K562 (cell line): Measurements from ENCODE around the gene ZNF224. TPM values are rescaled to one million over a fixed set of nuclear protein-coding genes. Genes with fewer than 3 reads are reported as not detected.

Experiments used
- ARID4B ChIP-seq: sonication (generic); formaldehyde crosslinking; IDR thresholded peaks from 2 replicates; pipeline ENCODE4 v1.8.0; 2022; ENCODE audit warnings: mild to moderate bottlenecking, missing genetic modification reagents
- CREM ChIP-seq: IDR thresholded peaks from 2 replicates; pipeline ENCODE4 v1.6.1; 2014; ENCODE audit warnings: antibody characterized with exemption, low read depth
- DIDO1 ChIP-seq: fragments of 450-650 bp; IDR thresholded peaks from 2 replicates; pipeline ENCODE4 v1.6.1; 2016; ENCODE audit warnings: low read depth, missing biosample characterization, missing genetic modification characterization
- MXI1 ChIP-seq: IDR thresholded peaks from 2 replicates; pipeline ENCODE4 v1.6.1; 2011; ENCODE audit warnings: low read depth, mild to moderate bottlenecking, improper control_type of control experiment, low read length
- NCOA4 ChIP-seq: fragments of 450-650 bp; IDR thresholded peaks from 2 replicates; pipeline ENCODE4 v1.6.1; 2018; ENCODE audit warnings: mild to moderate bottlenecking; ENCODE audit not compliant: partially characterized antibody
- NRF1 ChIP-seq, 2 experiments: fragments of 450-650 bp; IDR thresholded peaks in 1 of 2; conservative IDR thresholded peaks in 1 of 2; 2 replicates each; pipeline ENCODE4 v1.6.1; 2014; ENCODE audit warnings: mild to moderate bottlenecking in 2 of 2
- PHF20 ChIP-seq: fragments of 450-650 bp; IDR thresholded peaks from 2 replicates; pipeline ENCODE4 v1.6.1; 2018; ENCODE audit not compliant: partially characterized antibody
- TRIM25 ChIP-seq: fragments of 450-650 bp; IDR thresholded peaks from 2 replicates; pipeline ENCODE4 v1.7.0; 2016; ENCODE audit warnings: borderline replicate concordance
- ZNF592 ChIP-seq: fragments of 450-650 bp; IDR thresholded peaks from 2 replicates; pipeline ENCODE4 v1.6.1; 2017; ENCODE audit warnings: antibody characterized with exemption, mild to moderate bottlenecking
- polyA plus RNA-seq, 8 experiments: library from polyadenylated mRNA; depleted of rRNA in 4 of 8; stranded (reverse) in 5 of 8; unstranded in 3 of 8; fragments of >200 nt; fragmentation: Nextera tagmentation in 2 of 8; fragmentation: Illumina TruSeq in 1 of 8; extraction: Ambion mirVana in 2 of 8; extraction: Trizol in 1 of 8; gene quantifications; 2 replicates each; pipeline versions ENCODE4 v1.2.1 to v1.2.3, GENCODE V29; 2011 to 2014; ENCODE audit warnings: inconsistent platforms in 1 of 8, missing spikeins in 1 of 8
- total RNA-seq, 7 experiments: library from RNA; depleted of rRNA in 6 of 7; stranded (reverse); fragments of >200 nt in 6 of 7; fragmentation: Illumina TruSeq in 2 of 7; extraction: Trizol in 2 of 7; gene quantifications; 2 replicates each; pipeline versions ENCODE4 v1.2.1 to v1.2.3, GENCODE V29; 2011 to 2021; ENCODE audit warnings: low replicate concordance in 1 of 7
- TF ChIP-seq, protein P1 (sequence below): sonication (generic); formaldehyde crosslinking; IDR thresholded peaks from 2 replicates; pipeline ENCODE4 v1.8.1; 2023; ENCODE audit warnings: missing genetic modification reagents, mild to moderate bottlenecking, borderline replicate concordance

ZNF224 gene
- total and polyA plus RNA-seq, 9 of the 15 experiments (the other 6 are each of a cell fraction or from before 2014, with no cell fraction given), result 4.4 to 15.6 (median 10.0) TPM

DNA sequence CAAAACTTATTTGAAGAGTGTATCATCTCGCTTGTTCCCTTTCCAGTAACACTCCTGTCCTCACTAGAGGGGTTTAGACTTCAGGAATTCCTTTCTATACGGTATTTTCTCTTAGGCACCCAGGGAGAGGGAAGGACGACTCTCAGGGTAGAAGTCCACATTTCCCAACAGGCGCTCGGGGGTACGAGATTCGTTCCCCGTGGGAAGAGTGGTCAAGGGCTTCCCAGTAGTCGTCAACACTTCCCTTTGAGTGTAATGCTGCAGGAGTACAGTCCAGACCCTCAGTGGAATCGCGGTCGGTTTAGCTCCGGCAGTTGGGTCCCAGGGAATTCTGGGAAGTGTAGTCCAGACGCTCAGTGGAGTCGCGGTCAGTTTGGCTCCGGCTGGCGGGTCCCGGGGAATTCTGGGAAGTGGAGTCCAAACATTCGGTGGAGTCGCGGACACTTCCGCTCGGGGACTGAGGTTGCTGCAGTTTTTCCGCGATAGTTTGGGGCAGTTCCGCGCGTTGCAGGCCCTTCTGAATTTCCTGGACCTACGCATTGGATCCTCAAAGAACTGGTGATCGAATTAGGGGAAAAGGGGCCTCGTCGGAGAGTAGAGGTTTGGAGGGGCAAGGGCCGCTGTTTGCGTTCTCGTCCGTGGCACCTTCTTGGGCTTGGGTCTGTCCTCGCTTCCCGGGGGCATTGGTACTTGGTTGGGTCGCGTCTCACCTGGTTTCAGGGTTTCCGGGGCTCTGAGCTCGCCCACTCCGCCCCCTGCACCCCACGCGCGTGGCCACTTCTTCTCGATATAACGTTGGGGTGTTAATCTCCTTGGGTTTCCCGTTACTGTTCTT lies at the start of gene ZNF224 (continued):
- peak; percentile 9; the same call in 1 of the 2 replicates for TF ChIP-seq ARID4B (CRISPR knock-in tag)
- TF ChIP-seq, protein P1, sequence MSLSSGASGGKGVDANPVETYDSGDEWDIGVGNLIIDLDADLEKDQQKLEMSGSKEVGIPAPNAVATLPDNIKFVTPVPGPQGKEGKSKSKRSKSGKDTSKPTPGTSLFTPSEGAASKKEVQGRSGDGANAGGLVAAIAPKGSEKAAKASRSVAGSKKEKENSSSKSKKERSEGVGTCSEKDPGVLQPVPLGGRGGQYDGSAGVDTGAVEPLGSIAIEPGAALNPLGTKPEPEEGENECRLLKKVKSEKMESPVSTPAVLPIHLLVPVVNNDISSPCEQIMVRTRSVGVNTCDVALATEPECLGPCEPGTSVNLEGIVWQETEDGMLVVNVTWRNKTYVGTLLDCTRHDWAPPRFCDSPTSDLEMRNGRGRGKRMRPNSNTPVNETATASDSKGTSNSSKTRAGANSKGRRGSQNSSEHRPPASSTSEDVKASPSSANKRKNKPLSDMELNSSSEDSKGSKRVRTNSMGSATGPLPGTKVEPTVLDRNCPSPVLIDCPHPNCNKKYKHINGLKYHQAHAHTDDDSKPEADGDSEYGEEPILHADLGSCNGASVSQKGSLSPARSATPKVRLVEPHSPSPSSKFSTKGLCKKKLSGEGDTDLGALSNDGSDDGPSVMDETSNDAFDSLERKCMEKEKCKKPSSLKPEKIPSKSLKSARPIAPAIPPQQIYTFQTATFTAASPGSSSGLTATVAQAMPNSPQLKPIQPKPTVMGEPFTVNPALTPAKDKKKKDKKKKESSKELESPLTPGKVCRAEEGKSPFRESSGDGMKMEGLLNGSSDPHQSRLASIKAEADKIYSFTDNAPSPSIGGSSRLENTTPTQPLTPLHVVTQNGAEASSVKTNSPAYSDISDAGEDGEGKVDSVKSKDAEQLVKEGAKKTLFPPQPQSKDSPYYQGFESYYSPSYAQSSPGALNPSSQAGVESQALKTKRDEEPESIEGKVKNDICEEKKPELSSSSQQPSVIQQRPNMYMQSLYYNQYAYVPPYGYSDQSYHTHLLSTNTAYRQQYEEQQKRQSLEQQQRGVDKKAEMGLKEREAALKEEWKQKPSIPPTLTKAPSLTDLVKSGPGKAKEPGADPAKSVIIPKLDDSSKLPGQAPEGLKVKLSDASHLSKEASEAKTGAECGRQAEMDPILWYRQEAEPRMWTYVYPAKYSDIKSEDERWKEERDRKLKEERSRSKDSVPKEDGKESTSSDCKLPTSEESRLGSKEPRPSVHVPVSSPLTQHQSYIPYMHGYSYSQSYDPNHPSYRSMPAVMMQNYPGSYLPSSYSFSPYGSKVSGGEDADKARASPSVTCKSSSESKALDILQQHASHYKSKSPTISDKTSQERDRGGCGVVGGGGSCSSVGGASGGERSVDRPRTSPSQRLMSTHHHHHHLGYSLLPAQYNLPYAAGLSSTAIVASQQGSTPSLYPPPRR, result peak; percentile 34; the same call in 1 of the 2 replicates
- TF ChIP-seq DIDO1, result no peak
- TF ChIP-seq NCOA4, result no peak
- 0 out of 2 replicates have a peak, but pooled peaks have one; percentile 28 for TF ChIP-seq MXI1
- TF ChIP-seq NRF1 (conservative IDR thresholded peaks at IDR 0.05 in 1 of 2, IDR thresholded peaks at IDR 0.05 in 1 of 2), result peak; percentile 65 to 67
- TF ChIP-seq ZNF592, result no peak
- TF ChIP-seq TRIM25, result no peak
- peak; percentile 94 for TF ChIP-seq CREM
- peak; percentile 61 for TF ChIP-seq PHF20
